ENCODE results near the gene PRKAR1B. TPM values are rescaled to one million over a fixed set of nuclear protein-coding genes. Genes with fewer than 3 reads are reported as not detected.
A peak's percentile ranks its signal among the peaks of the same experiment; 100 is the strongest.

Gene PRKAR1B
- total RNA-seq, 1 experiment from 2014 or later: 51.7 TPM

GRCh38 chr7:620056-620455 lies 107.0 kb downstream of the PRKAR1B start:
- no peak overlapping the region for H3K4me3 ChIP-seq
- BruUV-seq (replicated peaks): no TSS peak
- intact Hi-C loops (cut with micrococcal nuclease; ENCODE audit: unreplicated experiment): no loop called here
- no peaks in the 10 kb centered on the region for H3K9me2 ChIP-seq (ENCODE audit: insufficient read depth)
- H3K4me1 ChIP-seq (replicated peaks; ENCODE audit: insufficient read depth): peaks cover 31% of the 10 kb centered on the region
- H2AFZ ChIP-seq: no peak overlapping the region
- H3K4me2 ChIP-seq: no peak overlapping the region
- DNase-seq: peak; percentile 30 to 46
- ChIA-PET POLR2A (ENCODE audit: unreplicated experiment) (interaction anchor here (0.5 to 0.7 kb wide), 3 partner anchors 44 to 276 kb away, joined by 3 to 5 read pairs (median 3); no protein-coding TSS in a partner anchor), CTCF (interaction anchor here (0.6 kb wide), 1 partner anchor 55 kb away, joined by 3 read pairs; no protein-coding TSS in a partner anchor)
- peaks cover 6% of the 10 kb centered on the region; the same call in 1 of the 2 replicates for H4K20me1 ChIP-seq (ENCODE audit: insufficient read depth)
- no peaks in the 10 kb centered on the region; the same call in 1 of the 2 replicates for H3K9me3 ChIP-seq (ENCODE audit: insufficient read depth, low read depth)
- no peaks in the 10 kb centered on the region for H3K79me2 ChIP-seq (ENCODE audit: low read depth)
- no peak overlapping the region for H3K27ac ChIP-seq
- no peak for TF ChIP-seq EZH2 (IDR thresholded peaks at IDR 0.05; ENCODE audit: low read depth)
- TF ChIP-seq CTCF (conservative IDR thresholded peaks at IDR 0.05): no peak
- H3K36me3 ChIP-seq (ENCODE audit: low read depth): peaks cover 9% of the 10 kb centered on the region; the same call in 1 of the 2 replicates
- H3F3A ChIP-seq (ENCODE audit: insufficient read depth, low read depth): 0 out of 2 replicates have a peak, but pooled peaks cover 8% of the 10 kb centered on the region
- H3K27me3 ChIP-seq (ENCODE audit: insufficient read depth, low read depth): no peaks in the 10 kb centered on the region

GRCh38 chr7:619368-619840 lies 107.7 kb downstream of the PRKAR1B start:
- no peaks in the 10 kb centered on the region; the same call in 1 of the 2 replicates for H3K9me3 ChIP-seq (ENCODE audit: insufficient read depth, low read depth)
- 0 out of 2 replicates have a peak, but pooled peaks cover 8% of the 10 kb centered on the region for H3F3A ChIP-seq (ENCODE audit: insufficient read depth, low read depth)
- H4K20me1 ChIP-seq (ENCODE audit: insufficient read depth): peaks cover 6% of the 10 kb centered on the region; the same call in 1 of the 2 replicates
- intact Hi-C loops (cut with micrococcal nuclease; ENCODE audit: unreplicated experiment): no loop called here
- no peaks in the 10 kb centered on the region for H3K79me2 ChIP-seq (ENCODE audit: low read depth)
- TF ChIP-seq CTCF (conservative IDR thresholded peaks at IDR 0.05): no peak
- no peak for TF ChIP-seq EZH2 (IDR thresholded peaks at IDR 0.05; ENCODE audit: low read depth)
- no peaks in the 10 kb centered on the region for H3K9me2 ChIP-seq (ENCODE audit: insufficient read depth)
- H3K4me1 ChIP-seq (replicated peaks; ENCODE audit: insufficient read depth): peaks cover 31% of the 10 kb centered on the region
- ChIA-PET POLR2A (ENCODE audit: unreplicated experiment) (interaction anchor here (0.5 to 0.6 kb wide), 2 partner anchors 45 to 275 kb away, joined by 3 read pairs; no protein-coding TSS in a partner anchor), CTCF (interaction anchor here (0.6 kb wide), 2 partner anchors 54 to 81 kb away, joined by 3 to 12 read pairs; no protein-coding TSS in a partner anchor)
- BruUV-seq (replicated peaks): no TSS peak
- DNase-seq: no peak
- H2AFZ ChIP-seq: no peak overlapping the region
- no peak overlapping the region for H3K4me3 ChIP-seq
- H3K36me3 ChIP-seq (ENCODE audit: low read depth): peaks cover 9% of the 10 kb centered on the region; the same call in 1 of the 2 replicates
- H3K27ac ChIP-seq: no peak overlapping the region
- no peaks in the 10 kb centered on the region for H3K27me3 ChIP-seq (ENCODE audit: insufficient read depth, low read depth)
- no peak overlapping the region for H3K4me2 ChIP-seq

- TF ChIP-seq CTCF (conservative IDR thresholded peaks at IDR 0.05) (no peak), EZH2 (IDR thresholded peaks at IDR 0.05; ENCODE audit: low read depth) (no peak)
- Histone ChIP-seq H3K27ac (no peak overlapping the region), H3K4me3 (no peak overlapping the region), H3K9me2 (ENCODE audit: insufficient read depth) (no peaks in the 10 kb centered on the region), H3K9me3 (ENCODE audit: insufficient read depth, low read depth) (no peaks in the 10 kb centered on the region; the same call in 1 of the 2 replicates), H4K20me1 (ENCODE audit: insufficient read depth) (peaks cover 6% of the 10 kb centered on the region; the same call in 1 of the 2 replicates), H3K36me3 (ENCODE audit: low read depth) (peaks cover 9% of the 10 kb centered on the region; the same call in 1 of the 2 replicates), H3F3A (ENCODE audit: insufficient read depth, low read depth) (0 out of 2 replicates have a peak, but pooled peaks cover 8% of the 10 kb centered on the region), H3K4me2 (no peak overlapping the region), H3K79me2 (ENCODE audit: low read depth) (no peaks in the 10 kb centered on the region), H3K27me3 (ENCODE audit: insufficient read depth, low read depth) (no peaks in the 10 kb centered on the region), H3K4me1 (replicated peaks; ENCODE audit: insufficient read depth) (peaks cover 31% of the 10 kb centered on the region), H2AFZ (no peak overlapping the region)
- intact Hi-C loops (cut with micrococcal nuclease; ENCODE audit: unreplicated experiment): no loop called here
- no TSS peak for BruUV-seq (replicated peaks)
- CTCF ChIA-PET: interaction anchor here (0.6 kb wide), 1 partner anchor 80 kb away, joined by 12 read pairs; no protein-coding TSS in a partner anchor
- POLR2A ChIA-PET (ENCODE audit: unreplicated experiment): interaction anchor here (0.7 kb wide), 1 partner anchor 12 kb away, joined by 12 read pairs; no protein-coding TSS in a partner anchor
- DNase-seq: no peak
Measured at GRCh38 chr7:618539-619367, 108.3 kb downstream of the PRKAR1B start.

Data from PC-9 (cell line).